ENCODE data around the gene COL11A2.

Gene COL11A2

DNA sequence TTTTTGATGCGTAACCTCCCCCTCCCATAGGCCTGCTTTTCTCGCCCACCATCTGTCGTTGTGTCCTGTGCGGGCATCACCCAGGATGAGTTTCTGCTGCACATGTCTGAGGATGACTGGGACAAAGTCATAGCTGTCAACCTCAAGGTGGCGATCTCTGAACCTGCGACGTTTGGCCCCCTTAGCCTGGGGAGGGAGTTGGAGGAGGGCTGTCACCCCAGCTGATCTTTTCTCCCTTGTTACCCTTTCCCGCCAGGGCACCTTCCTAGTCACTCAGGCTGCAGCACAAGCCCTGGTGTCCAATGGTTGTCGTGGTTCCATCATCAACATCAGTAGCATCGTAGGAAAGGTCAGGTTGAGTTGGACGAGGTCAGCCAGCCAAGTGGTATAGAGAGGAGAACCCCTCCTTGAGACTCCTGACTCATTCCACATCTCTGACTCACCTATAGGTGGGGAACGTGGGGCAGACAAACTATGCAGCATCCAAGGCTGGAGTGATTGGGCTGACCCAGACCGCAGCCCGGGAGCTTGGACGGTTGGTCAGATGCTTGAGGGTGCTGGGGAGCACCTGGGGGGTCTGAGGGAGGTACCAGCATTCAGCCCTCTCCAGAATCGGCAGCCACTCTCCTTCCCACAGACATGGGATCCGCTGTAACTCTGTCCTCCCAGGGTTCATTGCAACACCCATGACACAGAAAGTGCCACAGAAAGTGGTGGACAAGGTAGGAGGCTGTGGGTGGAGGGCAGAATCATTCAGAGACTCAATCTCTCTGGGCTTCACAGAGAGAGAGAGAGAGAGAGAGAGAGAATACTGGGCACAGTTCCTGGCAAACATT lies 13.1 kb upstream of the COL11A2 start:
- Histone ChIP-seq H3K4me3 (peak overlapping the region; percentile 63 to 71), H3K36me3 (peaks cover 17 to 32% (median 31%) of the 10 kb centered on the region in 3 donors), H3K4me1 (peaks cover 0 to 57% (median 49%) of the 10 kb centered on the region in 4 donors), H3K27me3 (no peaks in the 10 kb centered on the region), H3K9me3 (no peaks in the 10 kb centered on the region), H3K27ac (peak overlapping the region in 1 of 2 donors; percentile 60)
- intact Hi-C loops (cut with DNase I; ENCODE audit: low total_unique reads): no loop called here
- peak in 1 of 2 donors; percentile 65 for DNase-seq
- TF ChIP-seq, protein P1, sequence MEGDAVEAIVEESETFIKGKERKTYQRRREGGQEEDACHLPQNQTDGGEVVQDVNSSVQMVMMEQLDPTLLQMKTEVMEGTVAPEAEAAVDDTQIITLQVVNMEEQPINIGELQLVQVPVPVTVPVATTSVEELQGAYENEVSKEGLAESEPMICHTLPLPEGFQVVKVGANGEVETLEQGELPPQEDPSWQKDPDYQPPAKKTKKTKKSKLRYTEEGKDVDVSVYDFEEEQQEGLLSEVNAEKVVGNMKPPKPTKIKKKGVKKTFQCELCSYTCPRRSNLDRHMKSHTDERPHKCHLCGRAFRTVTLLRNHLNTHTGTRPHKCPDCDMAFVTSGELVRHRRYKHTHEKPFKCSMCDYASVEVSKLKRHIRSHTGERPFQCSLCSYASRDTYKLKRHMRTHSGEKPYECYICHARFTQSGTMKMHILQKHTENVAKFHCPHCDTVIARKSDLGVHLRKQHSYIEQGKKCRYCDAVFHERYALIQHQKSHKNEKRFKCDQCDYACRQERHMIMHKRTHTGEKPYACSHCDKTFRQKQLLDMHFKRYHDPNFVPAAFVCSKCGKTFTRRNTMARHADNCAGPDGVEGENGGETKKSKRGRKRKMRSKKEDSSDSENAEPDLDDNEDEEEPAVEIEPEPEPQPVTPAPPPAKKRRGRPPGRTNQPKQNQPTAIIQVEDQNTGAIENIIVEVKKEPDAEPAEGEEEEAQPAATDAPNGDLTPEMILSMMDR (IDR thresholded peaks at IDR 0.05): no peak

DNA sequence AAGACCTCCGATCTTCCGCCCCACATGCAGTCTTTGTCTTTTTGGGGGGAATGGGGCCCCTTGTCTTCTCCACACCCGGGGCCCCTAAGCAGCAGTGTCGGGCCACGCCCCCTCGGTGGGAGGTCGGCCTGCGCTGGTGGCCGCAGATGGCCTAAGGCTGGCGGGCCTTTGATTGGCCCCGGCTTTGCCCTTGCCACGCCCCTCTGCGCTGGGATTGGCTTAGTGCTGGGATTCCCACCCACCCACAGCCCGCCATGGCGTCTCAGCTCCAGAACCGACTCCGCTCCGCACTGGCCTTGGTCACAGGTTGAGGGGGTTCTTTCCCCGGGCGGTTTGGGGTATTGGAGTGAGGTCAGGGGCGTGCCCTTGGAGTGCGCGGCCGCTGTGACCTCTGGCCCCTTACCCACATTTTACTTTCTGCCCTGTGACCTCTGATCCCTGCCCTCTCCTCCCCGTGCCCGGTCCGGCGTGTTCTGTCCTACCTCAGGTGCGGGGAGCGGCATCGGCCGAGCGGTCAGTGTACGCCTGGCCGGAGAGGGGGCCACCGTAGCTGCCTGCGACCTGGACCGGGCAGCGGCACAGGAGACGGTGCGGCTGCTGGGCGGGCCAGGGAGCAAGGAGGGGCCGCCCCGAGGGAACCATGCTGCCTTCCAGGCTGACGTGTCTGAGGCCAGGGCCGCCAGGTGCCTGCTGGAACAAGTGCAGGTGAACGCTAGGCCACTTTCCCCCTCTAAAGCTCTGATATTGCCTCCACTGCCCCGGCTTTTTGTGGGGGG lies 12.3 kb upstream of the COL11A2 start, which contains the start of gene HSD17B8:
TSS of gene HSD17B8 (plus strand) at position 241 of the 776 bp plus-strand sequence. CDS start at position 255, 14 bp downstream.
- peak; percentile 95 to 96 for DNase-seq
- Histone ChIP-seq H3K4me1 (peaks cover 0 to 59% (median 51%) of the 10 kb centered on the region in 4 donors), H3K27me3 (no peaks in the 10 kb centered on the region), H3K4me3 (peak within 1 kb of the TSS; percentile 63 to 71), H3K36me3 (peaks cover 17 to 24% (median 23%) of the 10 kb centered on the region in 3 donors), H3K9me3 (no peaks in the 10 kb centered on the region), H3K27ac (peak within 1 kb of the TSS; percentile 51 to 60)
- TF ChIP-seq, protein P1 (IDR thresholded peaks at IDR 0.05): no peak
- intact Hi-C loops (cut with DNase I; ENCODE audit: low total_unique reads): loop anchor here (5.0 kb wide), 1 partner anchor 307 kb away; no protein-coding TSS in a partner anchor

DNA sequence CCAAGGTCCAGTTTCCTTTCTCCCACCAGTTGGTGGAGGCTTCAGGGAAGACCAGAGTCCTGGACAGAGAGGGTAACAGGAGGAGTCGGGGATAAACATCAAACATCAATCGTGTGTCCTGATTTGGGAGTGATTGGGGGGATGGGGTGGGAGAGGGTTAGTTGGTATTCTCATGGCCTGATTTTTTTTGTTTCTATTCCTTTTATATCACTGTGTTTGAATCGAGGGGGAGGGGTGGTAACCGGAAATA lies 11.8 kb upstream of the COL11A2 start:
- intact Hi-C loops (cut with DNase I; ENCODE audit: low total_unique reads): loop anchor here (5.0 kb wide), 1 partner anchor 307 kb away; no protein-coding TSS in a partner anchor
- peaks cover 17 to 22% (median 20%) of the 10 kb centered on the region in 3 donors for H3K36me3 ChIP-seq
- TF ChIP-seq, protein P1 (IDR thresholded peaks at IDR 0.05): no peak
- H3K9me3 ChIP-seq: no peaks in the 10 kb centered on the region
- no peaks in the 10 kb centered on the region for H3K27me3 ChIP-seq
- peaks cover 0 to 64% (median 56%) of the 10 kb centered on the region in 4 donors for H3K4me1 ChIP-seq
- DNase-seq: no peak
- peak overlapping the region; percentile 63 to 71 for H3K4me3 ChIP-seq
- H3K27ac ChIP-seq: no peak overlapping the region

DNA sequence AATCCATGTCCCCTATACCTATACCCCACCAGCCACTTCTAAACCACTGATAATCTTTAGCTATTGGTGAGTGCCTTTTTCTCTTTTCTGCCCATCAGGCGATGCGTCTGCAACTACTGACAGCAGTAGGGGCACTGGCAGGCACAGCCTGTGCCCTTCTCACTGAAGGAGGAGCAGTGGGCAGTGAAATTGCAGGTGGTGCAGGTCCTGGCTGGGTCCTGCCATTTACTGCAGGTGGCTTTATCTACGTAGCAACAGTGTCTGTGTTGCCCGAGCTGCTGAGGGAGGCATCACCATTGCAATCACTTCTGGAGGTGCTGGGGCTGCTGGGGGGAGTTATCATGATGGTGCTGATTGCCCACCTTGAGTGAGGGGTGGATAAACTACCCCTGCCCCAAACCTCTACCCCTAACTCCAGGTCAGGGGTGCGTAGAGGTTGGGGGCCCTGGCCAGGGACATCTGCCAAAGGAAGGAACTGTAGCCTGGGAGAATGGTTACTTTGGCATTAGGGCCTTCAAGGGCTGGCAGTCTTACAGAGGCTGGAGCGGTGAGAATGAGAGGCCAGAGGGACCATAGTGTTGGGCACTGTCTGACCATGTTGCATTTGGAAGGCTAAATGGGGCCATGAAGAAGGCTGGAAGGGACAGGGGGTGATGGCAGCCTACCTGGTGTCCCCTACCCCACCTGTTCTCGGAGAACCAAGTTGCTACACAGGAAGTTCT lies 11.3 kb upstream of the COL11A2 start:
- Histone ChIP-seq H3K36me3 (peaks cover 17 to 22% (median 20%) of the 10 kb centered on the region in 3 donors), H3K9me3 (no peaks in the 10 kb centered on the region), H3K27ac (no peak overlapping the region), H3K4me3 (no peak overlapping the region), H3K27me3 (no peaks in the 10 kb centered on the region), H3K4me1 (peaks cover 0 to 65% (median 57%) of the 10 kb centered on the region in 4 donors)
- intact Hi-C loops (cut with DNase I; ENCODE audit: low total_unique reads): loop anchor here (5.0 kb wide), 1 partner anchor 306 kb away; no protein-coding TSS in a partner anchor
- peak in 1 of 2 donors; percentile 47 for DNase-seq
- TF ChIP-seq, protein P1 (IDR thresholded peaks at IDR 0.05): no peak

DNA sequence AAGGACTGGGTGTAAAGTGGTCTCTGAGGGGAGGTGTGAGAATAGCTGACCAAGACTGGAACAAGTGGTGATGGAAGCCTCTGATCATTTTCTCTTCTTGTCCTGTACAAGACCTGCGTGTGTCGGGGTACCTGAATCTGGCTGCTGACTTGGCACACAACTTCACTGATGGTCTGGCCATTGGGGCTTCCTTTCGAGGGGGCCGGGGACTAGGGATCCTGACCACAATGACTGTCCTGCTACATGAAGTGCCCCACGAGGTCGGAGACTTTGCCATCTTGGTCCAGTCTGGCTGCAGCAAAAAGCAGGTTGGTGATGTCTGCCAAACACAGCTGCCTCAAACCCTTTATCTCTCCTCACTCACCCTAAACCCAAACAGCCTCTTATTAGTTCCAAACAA lies 10.5 kb upstream of the COL11A2 start:
- peaks cover 17 to 25% (median 22%) of the 10 kb centered on the region in 3 donors for H3K36me3 ChIP-seq
- intact Hi-C loops (cut with DNase I; ENCODE audit: low total_unique reads): loop anchor here (5.0 kb wide), 1 partner anchor 305 kb away; no protein-coding TSS in a partner anchor
- H3K27me3 ChIP-seq: no peaks in the 10 kb centered on the region
- H3K4me3 ChIP-seq: no peak overlapping the region
- H3K4me1 ChIP-seq: peaks cover 0 to 73% (median 64%) of the 10 kb centered on the region in 4 donors
- TF ChIP-seq, protein P1 (IDR thresholded peaks at IDR 0.05): no peak
- no peaks in the 10 kb centered on the region for H3K9me3 ChIP-seq
- DNase-seq: peak in 1 of 2 donors; percentile 48
- H3K27ac ChIP-seq: no peak overlapping the region

Measured in tibial artery (tissue), 4 donors.